ENCODE measurements around the gene ZNF829. TPM values are rescaled to one million over a fixed set of nuclear protein-coding genes. Genes with fewer than 3 reads are reported as not detected.

The ZNF829 gene
- total RNA-seq (2021): 6.4 to 7.1 TPM (median 7.0 TPM) in 3 replicates
- Bru-seq, nascent RNA: percentile 70 among the genes with signal in this experiment
- long read RNA-seq, experiment 1, partial matches to known transcripts: 0 of 12 reads
- long read RNA-seq, experiment 1, other reads (novel, unspliced or antisense): 8 of 12 reads
- long read RNA-seq, experiment 2, partial matches to known transcripts: 0 of 13 reads
- long read RNA-seq, experiment 2, other reads (novel, unspliced or antisense): 13 of 13 reads
- long read RNA-seq, experiment 3, partial matches to known transcripts: 1 of 5 reads
- long read RNA-seq, experiment 3, other reads (novel, unspliced or antisense): 2 of 5 reads

- peak; percentile 95 for ATAC-seq
- DNase-seq (ENCODE audit: low spot score): peak; percentile 90
- POLR2A ChIA-PET: interaction anchor here (0.9 to 1.0 kb wide), 2 partner anchors 66 to 161 kb away, joined by 3 to 5 read pairs; partner anchors contain the start of gene ZNF345
- H3K4me3 Mint-ChIP-seq: peak within 1 kb of the TSS; percentile 93
- H3K27me3 Mint-ChIP-seq (ENCODE audit: low read depth): no peaks in the 10 kb centered on the region
- TF ChIP-seq NFATC4 (CRISPR knock-in tag; IDR thresholded peaks at IDR 0.05) (no peak), TP53 (CRISPR knock-in tag; IDR thresholded peaks at IDR 0.05) (peak; percentile 48; the same call in 1 of the 2 replicates), ZNF396 (CRISPR knock-in tag; IDR thresholded peaks at IDR 0.05; ENCODE audit: borderline replicate concordance) (no peak), CDX4 (CRISPR knock-in tag; IDR thresholded peaks at IDR 0.05; ENCODE audit: borderline replicate concordance) (no peak), GTF2I (CRISPR knock-in tag; conservative IDR thresholded peaks at IDR 0.05) (no peak), FOXK1 (CRISPR knock-in tag; IDR thresholded peaks at IDR 0.05) (peak; percentile 96), ARID4B (CRISPR knock-in tag; IDR thresholded peaks at IDR 0.05; ENCODE audit: borderline replicate concordance) (peak; percentile 58; the same call in 1 of the 2 replicates), MAX (CRISPR knock-in tag; IDR thresholded peaks at IDR 0.05) (peak; percentile 78), E2F5 (CRISPR knock-in tag; IDR thresholded peaks at IDR 0.05) (0 out of 2 replicates have a peak, but pooled peaks have one; percentile 66), FOXP4 (CRISPR knock-in tag; IDR thresholded peaks at IDR 0.05) (no peak), CTCF (IDR thresholded peaks at IDR 0.05) (peak; percentile 45; the same call in 1 of the 2 replicates), NR1H2 (CRISPR knock-in tag; IDR thresholded peaks at IDR 0.05) (no peak), HMGXB4 (CRISPR knock-in tag; IDR thresholded peaks at IDR 0.05) (peak; percentile 67; the same call in 1 of the 2 replicates), TEAD4 (CRISPR knock-in tag; IDR thresholded peaks at IDR 0.05) (0 out of 2 replicates have a peak, but pooled peaks have one; percentile 40), ZNF317 (CRISPR knock-in tag; IDR thresholded peaks at IDR 0.05; ENCODE audit: borderline replicate concordance, low read depth) (0 out of 2 replicates have a peak, but pooled peaks have one; percentile 16), CBFB (CRISPR knock-in tag; IDR thresholded peaks at IDR 0.05; ENCODE audit: low read depth) (no peak), GABPB1 (CRISPR knock-in tag; IDR thresholded peaks at IDR 0.05) (peak; percentile 54; the same call in 1 of the 2 replicates), CREM (CRISPR knock-in tag; IDR thresholded peaks at IDR 0.05) (peak; percentile 38), TEAD1 (CRISPR knock-in tag; IDR thresholded peaks at IDR 0.05) (peak; percentile 67; the same call in 1 of the 2 replicates)
- peaks cover 18% of the 10 kb centered on the region for H3K4me1 Mint-ChIP-seq
- peaks cover 22% of the 10 kb centered on the region for H3K36me3 Mint-ChIP-seq
- H3K9me3 Mint-ChIP-seq: no peaks in the 10 kb centered on the region
- H3K27ac Mint-ChIP-seq: peak within 1 kb of the TSS; percentile 85
- CTCF ChIA-PET: interaction anchor here (1.1 to 1.5 kb wide), 2 partner anchors 66 to 256 kb away, joined by 3 to 5 read pairs; partner anchors contain the start of gene ZNF345
These were observed at the start of gene ZNF829, which contains the start of gene ZNF568 for GRCh38 chr19:36915992-36916830. Gene ZNF829, minus strand, starts transcription at chr19:36916291. Its CDS starts 1,124 bp downstream, at chr19:36915167. Gene ZNF568, plus strand, starts transcription at chr19:36916332. Its CDS starts 6,439 bp downstream, at chr19:36922771.
